NOMO-1 (cell line): ENCODE results near the gene CTTNBP2.

Experiments used
- DNase-seq, 2 experiments: peaks; one replicate each; lab custom pipeline; 2025; ENCODE audit not compliant: unreplicated experiment in 2 of 2; lab: John Stamatoyannopoulos, UW

Gene CTTNBP2

DNA sequence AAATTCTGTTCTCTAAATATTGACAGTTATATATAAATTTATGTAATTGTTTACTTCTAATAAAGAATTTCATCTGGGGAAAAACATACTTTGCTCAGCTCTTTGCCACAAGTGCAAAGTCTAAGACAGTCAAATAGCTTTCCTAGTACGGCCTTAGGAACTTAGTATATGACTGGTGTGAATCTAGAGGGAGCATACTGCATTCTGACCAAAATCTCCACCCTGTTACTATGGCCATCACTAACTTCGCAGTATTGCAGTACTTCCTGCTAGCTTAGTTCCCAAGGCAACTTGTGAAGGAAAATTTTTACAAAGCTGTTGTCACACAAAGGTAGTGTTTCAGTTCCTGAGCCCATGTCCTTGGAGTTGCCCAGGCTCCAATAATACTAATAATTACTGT lies 211.9 kb downstream of the CTTNBP2 start:
- DNase-seq = no peak
